Activated CD8-positive, alpha-beta memory T cell treated with anti-CD3 and anti-CD28 coated beads for 1 hour (primary cell): ENCODE data around the gene CTRB1.
"Not testable (repeated sequence)": the region's sequence is repeated elsewhere in the genome, so short reads cannot be mapped to it uniquely, and the experiment has no call there.

Experiments used
- DNase-seq, 2 donors: peaks; one replicate each; pipeline ENCODE4 v3.0.0-alpha.2; 2020; ENCODE audit warnings: low read depth in 1 of 2; ENCODE audit errors: extremely low read depth in 1 of 2

Gene CTRB1

DNA sequence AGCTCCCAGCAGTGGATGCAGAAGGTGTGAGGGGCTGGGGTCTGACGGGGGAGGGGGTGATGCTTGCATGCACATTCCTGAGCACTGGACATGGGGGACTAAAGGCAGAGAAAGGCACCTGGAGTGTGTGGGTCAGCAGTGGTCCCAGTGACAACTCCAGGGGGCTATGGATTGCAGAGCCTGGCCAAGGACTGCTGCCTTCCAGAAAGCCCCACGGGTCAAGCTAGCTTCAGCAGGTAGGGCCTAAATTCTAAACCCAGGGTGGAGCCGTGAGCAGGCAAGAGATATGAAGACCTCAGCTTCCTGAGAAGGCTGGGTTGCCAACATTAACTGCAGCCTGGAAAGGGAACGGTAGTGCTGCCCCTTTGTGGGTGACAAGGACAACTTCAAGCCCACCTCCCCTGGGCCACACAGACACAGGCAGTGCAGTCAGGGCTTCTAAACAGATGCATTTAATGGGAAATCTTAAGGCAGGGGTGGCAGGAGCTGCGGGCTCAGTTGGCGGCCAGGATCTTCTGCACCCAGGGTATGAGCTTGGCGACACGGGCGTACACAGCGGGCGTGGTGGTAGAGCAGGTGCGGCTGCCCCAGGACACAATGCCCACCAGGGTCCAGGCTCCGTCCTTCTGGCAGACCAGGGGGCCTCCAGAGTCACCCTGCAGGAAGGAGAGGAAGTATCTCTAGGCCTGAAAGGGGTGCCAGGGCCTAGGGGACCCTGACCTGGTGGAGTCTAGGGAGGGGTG is 14.9 kb upstream of the CTRB1 start:
- DNase-seq, result no peak

DNA sequence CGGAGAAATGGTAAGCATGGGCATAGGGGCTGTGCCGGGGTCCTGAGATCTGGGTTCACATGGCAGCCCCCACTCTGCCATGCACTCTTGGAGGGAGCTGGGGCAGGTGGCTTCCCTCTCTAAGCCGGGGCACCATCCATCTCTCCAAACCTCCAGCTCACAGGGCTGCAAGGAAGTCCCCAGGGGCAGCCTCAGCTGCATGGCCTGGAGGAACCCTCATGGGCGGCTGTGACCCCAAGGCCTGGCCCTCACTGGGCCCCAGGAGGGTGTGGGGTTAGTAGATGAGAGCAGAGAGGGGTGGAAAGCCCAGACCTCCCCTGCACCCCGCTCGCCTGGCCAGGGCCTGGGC is 14.4 kb upstream of the CTRB1 start:
- no peak for DNase-seq

DNA sequence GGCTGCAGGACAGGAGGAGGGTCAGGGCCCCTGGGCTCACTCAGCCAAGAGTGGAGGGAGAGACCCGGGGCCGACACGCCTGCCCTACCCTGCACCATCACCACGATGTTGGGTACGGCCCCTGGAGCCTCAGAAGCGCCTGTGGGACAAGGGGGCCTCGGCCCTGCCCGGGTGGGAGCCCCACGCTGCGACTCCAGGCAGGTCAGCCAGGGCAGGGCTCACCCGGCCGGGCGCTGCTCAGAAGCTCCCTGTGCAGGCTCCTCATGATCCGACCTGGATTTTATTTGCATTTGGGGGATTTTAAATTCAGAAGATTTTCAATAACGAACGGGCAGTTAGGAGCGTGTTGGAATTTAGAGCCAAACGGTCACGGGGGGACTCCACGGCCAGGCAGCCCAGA is 13.9 kb upstream of the CTRB1 start:
- DNase-seq, result not testable (repeated sequence)

DNA sequence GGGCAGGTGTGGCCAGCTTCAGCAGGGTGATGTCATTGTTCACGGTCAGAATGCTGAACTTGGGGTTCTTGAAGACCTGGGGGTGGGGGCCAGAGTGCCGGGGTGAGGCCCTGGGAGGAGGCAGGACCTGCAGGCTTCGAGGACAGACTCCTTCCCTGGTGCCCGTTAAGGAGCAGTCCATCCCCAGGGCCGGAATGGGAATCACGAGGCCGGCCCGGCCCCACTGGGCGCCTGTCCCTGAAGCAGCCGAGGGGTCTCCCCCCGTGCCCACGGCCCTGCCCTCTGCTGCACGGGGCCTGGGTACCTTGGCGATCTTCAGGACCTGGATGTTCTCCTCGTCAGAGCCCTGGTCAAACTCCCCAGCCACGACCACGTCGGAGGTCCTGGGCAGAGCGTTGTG is 13.3 kb upstream of the CTRB1 start:
- not testable (repeated sequence) for DNase-seq

DNA sequence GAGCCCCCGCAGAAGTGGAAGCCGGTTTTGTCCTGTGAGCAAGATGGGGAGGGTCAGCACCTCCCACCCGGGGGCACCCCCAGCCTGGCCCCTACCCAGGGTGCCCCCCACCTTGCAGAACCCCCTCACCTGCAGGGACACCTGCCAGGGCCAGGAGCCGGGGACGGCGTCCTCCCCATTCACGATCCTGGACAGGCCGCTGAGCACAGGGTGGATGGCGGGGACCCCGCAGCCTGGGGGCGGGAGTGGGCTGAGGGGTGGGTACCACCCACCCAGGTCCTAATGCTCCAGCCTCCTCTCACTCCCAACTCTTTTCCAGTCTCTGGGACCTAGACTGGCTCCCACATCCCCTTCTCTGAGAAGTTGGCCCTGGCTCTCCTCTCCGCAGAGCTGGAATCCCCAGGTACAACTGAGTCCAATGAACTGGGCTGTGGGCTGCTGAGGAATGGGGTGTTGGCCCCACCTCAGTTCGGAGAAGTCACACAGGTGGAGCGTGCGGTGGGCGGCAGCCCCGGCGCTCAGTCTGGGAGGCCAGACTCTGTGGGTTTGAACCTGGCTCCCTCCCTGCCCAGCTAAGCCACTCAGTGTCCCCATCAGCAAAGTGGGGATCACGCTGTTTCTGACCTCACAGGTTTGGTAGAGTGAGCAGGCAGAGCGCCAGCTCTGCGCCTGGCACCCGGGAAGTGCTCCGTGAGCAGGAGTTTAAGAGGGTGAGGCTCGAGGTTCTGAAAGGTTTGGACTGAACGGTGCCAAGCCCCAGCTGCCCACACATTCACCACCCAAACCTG is 12.6 kb upstream of the CTRB1 start:
- DNase-seq, result not testable (repeated sequence)

DNA sequence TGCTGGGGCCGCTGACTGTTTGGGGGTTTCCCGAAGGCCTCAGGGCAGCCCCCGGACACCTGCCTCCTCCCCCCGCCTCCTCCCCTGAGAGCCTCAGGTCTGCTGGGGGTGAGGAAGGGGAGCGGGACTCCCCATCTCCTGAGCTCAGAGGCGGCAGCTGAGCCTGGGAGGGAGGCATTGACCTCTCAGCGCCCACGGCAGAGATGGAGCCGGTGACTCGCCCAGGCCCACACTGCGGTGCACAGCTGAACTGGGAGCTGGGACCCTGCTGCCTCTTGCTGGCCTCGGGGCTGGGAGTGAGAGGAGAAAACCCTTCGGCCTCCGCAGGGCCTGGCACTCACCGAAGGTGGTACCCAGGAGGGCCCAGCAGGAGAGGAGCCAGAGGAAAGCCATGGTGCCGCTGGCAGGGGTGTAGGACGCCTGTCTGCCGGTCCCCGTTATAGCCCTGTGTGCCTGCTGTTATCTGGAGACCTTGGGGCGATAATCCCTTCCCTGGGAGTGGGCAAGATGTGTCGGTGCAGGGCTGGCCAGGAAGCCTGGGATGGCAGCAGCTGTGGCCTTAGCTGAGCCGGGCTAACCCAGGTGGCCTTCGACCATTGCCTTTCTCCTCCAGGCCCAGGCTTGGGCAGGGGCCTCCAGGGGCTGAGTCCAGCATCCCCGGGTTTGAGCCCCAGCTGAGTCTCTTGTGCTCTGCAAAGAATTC is 11.9 kb upstream of the CTRB1 start, which contains the start of gene CTRB2:
Gene CTRB2 (minus strand): TSS at position 413 of the 703 bp plus-strand sequence. CDS start 20 bp downstream, at position 393.
- no peak for DNase-seq

DNA sequence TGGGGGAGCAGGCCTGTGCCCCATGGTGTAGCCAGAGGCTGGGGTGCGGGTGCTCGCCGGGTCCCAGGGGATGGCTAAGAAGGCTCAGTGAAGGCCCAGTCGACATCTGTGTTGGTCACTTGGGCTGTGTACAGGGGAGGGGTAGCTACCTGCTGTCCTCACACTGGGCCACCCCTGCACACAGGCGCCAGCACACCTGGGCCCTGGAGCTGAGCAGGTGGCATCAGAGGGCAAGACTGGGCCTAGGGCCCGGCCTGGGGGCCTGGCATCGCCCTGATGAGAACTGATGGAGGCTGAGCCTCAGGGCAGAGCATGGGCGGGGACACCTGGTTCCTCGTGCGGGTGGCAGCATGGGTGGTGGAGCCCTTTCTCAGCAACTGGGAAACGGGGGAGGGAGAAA is 11.0 kb upstream of the CTRB1 start:
- no peak for DNase-seq

DNA sequence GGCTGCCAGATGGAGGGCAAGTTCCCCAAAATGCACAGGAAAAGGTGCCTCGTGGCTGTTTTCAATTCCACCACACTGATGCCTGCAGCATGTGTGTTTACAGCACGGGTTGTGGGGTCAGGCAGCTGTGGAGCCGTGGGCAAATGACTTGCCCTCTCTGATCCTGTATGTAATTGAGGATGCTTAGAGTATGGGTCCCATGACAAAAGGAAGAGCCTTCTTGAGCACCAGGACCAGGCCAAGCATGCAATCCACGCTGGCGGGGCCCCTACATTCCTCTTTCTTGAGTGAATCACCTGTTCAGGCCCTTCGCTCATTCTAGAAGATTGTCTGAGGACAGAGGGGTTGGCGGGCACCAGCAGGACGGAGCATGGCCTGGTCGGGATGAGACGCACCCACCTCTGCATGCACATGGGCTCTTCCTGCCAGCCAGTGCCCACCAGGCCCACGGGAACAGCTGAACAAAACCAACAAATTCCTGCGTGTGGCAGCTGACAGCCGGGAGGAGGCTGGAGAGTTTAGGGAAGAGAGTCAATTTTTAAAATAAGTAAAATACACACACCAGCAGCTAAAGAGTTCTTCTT is 10.5 kb upstream of the CTRB1 start:
- DNase-seq, result no peak

DNA sequence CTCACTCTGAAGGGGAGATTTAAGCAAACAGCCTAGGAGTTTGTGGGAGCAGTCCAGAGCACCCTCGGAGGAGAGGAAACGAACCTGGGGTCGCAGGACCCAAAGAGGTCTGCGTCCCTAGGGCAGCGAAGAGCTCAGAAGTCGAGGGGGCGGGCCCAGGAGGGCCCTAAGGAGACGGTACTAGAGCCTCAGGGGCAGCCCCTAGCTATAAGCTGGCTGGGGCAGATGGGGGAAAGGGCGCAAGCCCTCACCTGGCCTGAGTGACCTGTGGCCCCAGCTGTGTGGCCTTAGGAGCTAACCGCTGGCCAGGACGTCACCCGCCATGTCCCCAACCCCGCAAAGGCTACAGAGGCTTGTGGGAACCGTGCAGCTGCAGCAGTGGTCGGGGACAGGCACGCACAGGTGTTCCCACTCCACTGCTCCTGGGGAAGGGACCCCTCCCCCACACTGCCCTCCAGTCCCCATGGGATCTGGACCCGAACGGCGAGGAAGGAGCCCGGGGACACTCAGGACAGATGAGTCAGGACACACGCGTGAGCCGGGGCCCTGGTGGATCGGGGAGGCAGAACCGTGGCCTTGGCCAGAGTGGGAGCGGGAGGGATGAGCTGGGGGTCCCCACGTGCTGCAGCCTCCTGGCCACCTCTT is 9.8 kb upstream of the CTRB1 start:
- DNase-seq, result no peak

DNA sequence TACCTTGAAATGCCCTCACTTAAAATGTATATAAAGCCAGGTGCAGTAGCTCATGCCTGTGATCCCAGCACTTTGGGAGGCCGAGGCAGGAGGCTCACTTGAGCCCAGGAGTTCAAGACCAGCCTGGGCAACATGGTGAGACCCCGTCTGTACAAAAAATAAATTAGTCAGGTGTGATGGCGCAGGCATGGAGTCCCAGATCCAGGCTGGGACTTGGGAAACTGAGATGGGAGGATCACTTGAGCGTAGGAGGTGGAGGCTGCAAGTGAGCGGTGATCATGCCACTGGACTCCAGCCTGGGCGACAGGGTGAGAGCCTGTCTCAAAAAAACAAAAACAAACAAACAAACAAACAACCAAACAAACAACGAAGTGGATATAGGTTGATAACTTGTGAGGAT is 9.3 kb upstream of the CTRB1 start:
- DNase-seq, result not testable (repeated sequence)

DNA sequence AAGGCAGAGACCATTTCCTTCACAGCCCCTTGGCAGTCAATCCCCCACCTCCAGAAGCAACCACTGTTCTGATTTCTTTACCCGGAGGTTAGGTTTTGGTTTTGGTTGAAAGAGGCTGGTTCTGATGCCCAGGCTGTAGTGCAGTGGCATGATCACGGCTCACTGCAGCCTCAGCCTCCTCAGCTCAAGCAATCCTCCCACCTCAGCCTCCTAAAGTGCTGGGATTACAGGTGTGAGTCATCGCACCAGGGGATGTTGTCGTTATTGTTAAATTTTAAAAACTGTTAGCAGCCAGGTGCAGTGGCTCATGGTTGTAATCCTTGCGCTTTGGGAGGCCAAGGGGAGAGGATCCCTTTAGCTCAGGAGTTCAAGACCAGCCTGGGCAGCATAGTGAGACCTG is 8.8 kb upstream of the CTRB1 start:
- no peak for DNase-seq

DNA sequence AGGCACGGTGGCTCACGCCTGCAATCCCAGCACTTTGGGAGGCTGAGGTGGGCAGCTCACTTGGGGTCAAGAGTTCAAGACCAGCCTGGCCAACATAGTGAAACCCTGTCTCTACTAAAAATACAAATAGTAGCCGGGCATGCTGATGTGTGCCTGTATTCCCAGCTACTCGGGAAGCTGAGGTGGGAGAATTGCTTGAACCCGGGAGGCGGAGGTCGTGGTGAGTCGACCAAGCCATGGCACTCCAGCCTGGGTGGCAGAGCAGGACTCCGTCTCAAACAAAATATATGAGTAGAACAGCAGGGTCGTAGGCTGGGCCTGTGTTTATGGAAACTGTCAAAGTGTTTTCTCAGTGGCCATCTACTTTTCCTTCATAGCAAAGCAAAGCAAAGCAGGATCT is 7.5 kb upstream of the CTRB1 start:
- DNase-seq, result not testable (repeated sequence)

DNA sequence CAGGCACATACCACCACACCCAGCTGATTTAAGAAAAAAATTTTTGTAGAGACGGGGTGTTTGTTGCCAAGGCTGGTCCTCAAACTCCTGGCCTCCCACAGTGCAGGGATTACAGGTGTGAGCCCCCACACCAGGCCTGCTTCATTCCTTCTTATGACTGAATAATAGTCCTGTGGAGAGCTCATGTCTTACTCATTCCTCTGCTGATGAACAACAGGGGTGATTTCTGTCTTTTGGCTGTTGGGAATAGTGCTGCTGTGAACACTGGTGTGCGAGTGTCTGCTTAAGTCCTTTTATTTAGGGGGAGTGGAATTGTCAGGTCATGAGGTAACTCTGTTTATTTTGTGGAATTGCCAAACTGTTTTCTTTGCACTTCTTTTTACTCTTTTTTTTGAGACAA is 2.7 kb upstream of the CTRB1 start:
- no peak for DNase-seq

DNA sequence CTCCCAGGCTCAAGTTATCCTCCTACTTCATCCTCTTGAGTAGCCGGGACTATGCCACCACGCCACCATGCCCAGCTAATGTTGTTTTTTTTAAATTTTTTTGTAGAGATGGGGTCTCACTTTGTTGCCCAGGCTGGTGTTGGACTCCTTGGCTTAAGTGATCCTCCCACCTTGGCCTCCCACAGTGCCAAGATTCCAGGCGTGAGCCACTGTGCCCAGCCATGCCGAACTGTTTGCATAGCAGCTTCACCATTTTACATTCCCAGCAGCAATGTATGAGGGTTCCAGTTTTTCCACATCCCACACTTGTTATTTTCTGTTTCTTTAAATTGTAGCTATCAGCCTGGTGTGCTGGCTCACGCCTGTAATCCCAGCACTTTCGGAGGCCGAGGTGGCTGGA is 2.2 kb upstream of the CTRB1 start:
- DNase-seq, result no peak

DNA sequence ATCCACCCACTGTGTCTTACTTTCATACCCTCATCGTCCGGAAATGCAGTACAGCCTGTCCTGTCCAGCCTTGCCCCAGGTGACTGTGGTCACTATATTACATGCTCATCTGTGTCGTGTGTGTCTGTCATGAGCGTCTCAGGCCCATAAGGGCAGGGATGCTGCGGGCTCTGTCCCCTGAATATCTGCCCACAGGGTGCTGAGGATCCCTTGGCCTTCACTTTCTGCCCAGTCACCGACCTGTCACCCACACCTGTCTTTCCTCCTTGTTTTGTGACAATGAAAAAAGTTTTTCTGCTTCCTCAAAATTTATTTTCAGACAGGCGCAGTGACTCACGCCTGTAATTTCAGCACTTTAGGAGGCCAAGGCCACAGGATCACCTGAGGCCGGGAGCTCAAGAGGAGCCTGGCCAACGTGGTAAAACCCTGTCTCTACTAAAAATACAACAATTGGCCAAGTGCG is 1.4 kb upstream of the CTRB1 start:
- no peak for DNase-seq

DNA sequence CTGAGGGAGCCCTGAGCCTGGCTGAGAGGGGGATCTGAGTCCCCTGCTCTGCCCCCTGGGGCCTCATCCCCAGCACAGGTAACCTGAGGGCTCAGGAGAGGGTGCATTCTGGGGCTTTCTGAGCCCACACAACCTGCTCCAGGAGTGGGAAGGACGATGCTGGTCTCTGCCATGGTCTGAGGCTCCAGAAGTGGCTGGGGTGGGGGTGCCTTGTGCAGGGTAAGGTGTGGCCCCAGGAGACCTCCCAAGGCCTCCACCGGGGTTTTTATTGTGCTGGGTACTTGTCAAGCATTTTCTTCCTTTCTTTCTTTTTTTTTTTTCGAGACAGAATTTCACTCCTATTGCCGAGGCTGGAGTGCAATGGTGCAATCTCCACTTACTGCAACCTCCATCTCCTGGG is 300 bp downstream of the CTRB1 start:
- DNase-seq, result no peak

DNA sequence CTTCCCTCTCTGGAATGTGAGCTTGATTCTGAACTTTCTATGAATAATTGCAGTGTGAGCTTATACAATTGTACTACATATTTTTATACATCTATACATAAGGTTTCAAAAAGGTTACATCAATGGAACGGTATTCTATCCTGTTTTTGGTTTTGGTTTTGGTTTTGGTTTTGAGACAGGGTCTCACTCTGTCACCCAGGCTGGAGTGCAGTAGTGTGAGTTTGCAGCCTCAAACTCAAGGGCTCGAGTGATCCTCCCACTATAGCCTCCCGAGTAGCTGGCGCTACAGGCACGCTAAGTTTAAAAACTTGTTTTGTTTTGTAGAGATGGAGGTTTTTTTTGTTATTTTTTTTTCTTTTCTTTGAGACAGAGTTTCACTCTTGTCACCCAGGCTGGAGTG is 1.1 kb downstream of the CTRB1 start:
- DNase-seq, result no peak

DNA sequence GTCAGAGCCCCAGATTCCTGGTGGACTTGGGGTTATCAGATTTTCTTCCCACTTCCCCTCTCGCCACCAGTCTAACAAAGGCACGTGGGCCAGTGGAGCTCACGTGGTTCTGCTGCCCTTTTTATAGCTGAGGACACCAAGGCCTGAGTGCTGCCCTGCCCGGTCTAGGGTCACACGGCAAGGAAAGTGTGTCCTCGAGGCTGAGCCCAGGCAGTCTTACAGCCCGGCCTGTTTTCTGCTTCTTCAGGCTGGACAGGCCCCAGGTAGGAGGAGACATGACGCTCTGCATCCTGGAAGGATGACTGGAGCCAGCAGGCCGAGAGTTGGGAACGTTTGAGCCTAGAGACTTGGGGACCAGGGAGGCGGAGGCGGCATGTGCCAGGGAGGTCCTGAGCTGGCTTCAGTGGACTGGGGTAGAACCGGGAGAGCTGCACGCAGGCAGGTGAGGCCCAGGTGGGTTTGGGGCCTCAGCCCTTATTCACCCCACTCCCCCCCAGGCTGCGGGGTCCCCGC is 3.5 kb downstream of the CTRB1 start:
- DNase-seq, result no peak

DNA sequence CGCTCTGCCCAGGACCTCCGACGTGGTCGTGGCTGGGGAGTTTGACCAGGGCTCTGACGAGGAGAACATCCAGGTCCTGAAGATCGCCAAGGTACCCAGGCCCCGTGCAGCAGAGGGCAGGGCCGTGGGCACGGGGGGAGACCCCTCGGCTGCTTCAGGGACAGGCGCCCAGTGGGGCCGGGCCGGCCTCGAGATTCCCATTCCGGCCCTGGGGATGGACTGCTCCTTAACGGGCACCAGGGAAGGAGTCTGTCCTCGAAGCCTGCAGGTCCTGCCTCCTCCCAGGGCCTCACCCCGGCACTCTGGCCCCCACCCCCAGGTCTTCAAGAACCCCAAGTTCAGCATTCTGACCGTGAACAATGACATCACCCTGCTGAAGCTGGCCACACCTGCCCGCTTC is 4.3 kb downstream of the CTRB1 start:
- DNase-seq, result not testable (repeated sequence)

DNA sequence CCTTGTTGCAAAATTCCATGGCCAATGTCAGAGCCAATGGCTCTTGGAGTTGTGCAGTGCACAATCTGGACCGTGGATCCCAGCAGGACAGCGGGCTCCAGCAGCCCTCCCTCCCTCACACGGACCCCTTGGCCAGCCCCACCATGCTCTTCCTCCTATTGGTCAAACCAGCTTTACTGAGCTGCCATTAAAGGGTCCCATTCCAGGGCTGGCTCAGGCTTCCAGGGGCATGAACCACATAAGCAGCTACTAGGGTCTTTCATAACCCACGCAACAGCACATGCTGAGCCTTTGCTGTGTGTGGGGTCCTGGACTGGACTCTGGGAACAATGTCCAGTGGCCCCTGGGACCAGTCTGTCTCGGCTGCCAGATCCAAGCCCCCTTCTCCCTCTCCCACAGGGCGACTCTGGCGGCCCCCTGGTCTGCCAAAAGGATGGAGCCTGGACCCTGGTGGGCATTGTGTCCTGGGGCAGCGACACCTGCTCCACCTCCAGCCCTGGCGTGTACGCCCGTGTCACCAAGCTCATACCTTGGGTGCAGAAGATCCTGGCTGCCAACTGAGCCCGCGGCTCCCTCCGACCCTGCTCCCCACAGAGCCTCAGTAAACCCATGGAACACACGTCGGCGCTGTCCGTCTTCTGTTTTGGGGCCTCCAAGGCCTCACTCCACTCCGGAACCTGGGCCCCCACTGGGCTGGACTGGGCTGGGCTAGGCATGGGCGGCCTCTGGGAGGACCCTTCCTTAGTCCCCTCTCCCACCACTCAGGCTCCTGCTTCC is 5.7 kb downstream of the CTRB1 start:
- no peak for DNase-seq
